Stimulated activated naive B cell treated with anti-CD40 and anti-IgM and Interleukin-4, amounts not matched to agents 10 μg/mL and 1 μg/mL and 100 μg/mL, for 72 hours (primary cell): ENCODE data around the gene KIRREL3.
A peak's percentile ranks its signal among the peaks of the same experiment; 100 is the strongest.

Experiments
- ATAC-seq, 2 donors: fragments of 150-1000 bp; cut with Tn5 transposase; replicated peaks; 2 replicates each; pipeline ENCODE4 v1.10.0; 2021; ENCODE audit warnings: moderate library complexity in 1 of 2
- DNase-seq: peaks from one replicate; pipeline ENCODE4 v3.0.0; 2021
- H3K27ac Mint-ChIP-seq: one replicate; pipeline ENCODE4 v1.8.0; 2022; ENCODE audit warnings: mild to moderate bottlenecking, mixed read lengths
- H3K27me3 Mint-ChIP-seq, 2 donors: one replicate each; pipeline ENCODE4 v1.8.0; 2022; ENCODE audit warnings: mixed read lengths in 2 of 2
- H3K36me3 Mint-ChIP-seq, 2 donors: one replicate each; pipeline ENCODE4 v1.8.0; 2022; ENCODE audit warnings: mixed read lengths in 2 of 2, mild to moderate bottlenecking in 1 of 2
- H3K4me1 Mint-ChIP-seq, 2 donors: one replicate each; pipeline ENCODE4 v1.8.0; 2022; ENCODE audit warnings: mixed read lengths in 2 of 2, mild to moderate bottlenecking in 1 of 2
- H3K4me3 Mint-ChIP-seq, 2 donors: one replicate each; pipeline ENCODE4 v1.8.0; 2022; ENCODE audit warnings: mild to moderate bottlenecking in 2 of 2, mixed read lengths in 2 of 2, moderate library complexity in 1 of 2
- H3K9me3 Mint-ChIP-seq, 2 donors: one replicate each; pipeline ENCODE4 v1.8.0; 2022; ENCODE audit warnings: mixed read lengths in 2 of 2, mild to moderate bottlenecking in 1 of 2

KIRREL3 gene

GRCh38 chr11:126607776-126608541 is 392.6 kb downstream of the KIRREL3 start:
- peaks cover 17 to 20% of the 10 kb centered on the region in 2 donors for H3K27me3 Mint-ChIP-seq
- H3K27ac Mint-ChIP-seq: no peak overlapping the region
- ATAC-seq (no peak), DNase-seq (no peak)
- peaks cover 0 to 2% of the 10 kb centered on the region in 2 donors for H3K4me1 Mint-ChIP-seq
- H3K36me3 Mint-ChIP-seq: no peaks in the 10 kb centered on the region
- H3K4me3 Mint-ChIP-seq: no peak overlapping the region
- H3K9me3 Mint-ChIP-seq: peaks cover 0 to 2% of the 10 kb centered on the region in 2 donors

- Mint-ChIP-seq H3K27me3 (peaks cover 17 to 23% of the 10 kb centered on the region in 2 donors), H3K9me3 (peaks cover 0 to 2% of the 10 kb centered on the region in 2 donors), H3K4me1 (peaks cover 0 to 2% of the 10 kb centered on the region in 2 donors), H3K27ac (no peak overlapping the region), H3K36me3 (no peaks in the 10 kb centered on the region), H3K4me3 (no peak overlapping the region)
- DNase-seq (no peak), ATAC-seq (peak; percentile 41 to 53)
Observed at GRCh38 chr11:126607374-126607773, 393.2 kb downstream of the KIRREL3 start.

DNA sequence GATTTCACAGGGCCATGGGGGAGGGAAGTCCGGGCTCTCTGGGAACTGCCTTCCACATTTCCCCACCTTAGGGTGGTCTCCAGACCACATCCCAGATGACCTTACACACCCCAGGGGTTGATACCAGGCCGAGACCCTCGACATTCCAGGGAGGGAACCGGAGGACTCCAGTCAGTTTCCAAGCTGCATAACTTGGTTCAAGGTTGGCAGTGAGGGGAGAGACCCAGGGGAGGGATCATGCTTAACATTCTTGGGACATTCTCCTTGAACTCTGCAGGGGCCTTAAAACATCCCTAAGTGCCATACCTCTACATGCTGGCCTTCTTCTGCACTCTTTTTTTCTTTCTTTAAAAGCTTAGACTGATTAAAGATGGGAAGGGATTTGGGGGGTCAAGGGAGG is 394.1 kb downstream of the KIRREL3 start:
- H3K4me3 Mint-ChIP-seq: no peak overlapping the region
- DNase-seq (no peak), ATAC-seq (no peak)
- H3K27ac Mint-ChIP-seq: no peak overlapping the region
- H3K4me1 Mint-ChIP-seq: peaks cover 0 to 2% of the 10 kb centered on the region in 2 donors
- H3K27me3 Mint-ChIP-seq: peaks cover 21 to 28% of the 10 kb centered on the region in 2 donors
- H3K9me3 Mint-ChIP-seq: no peaks in the 10 kb centered on the region
- no peaks in the 10 kb centered on the region for H3K36me3 Mint-ChIP-seq

- Mint-ChIP-seq H3K4me3 (no peak overlapping the region), H3K27me3 (peaks cover 35 to 37% of the 10 kb centered on the region in 2 donors), H3K9me3 (no peaks in the 10 kb centered on the region), H3K36me3 (no peaks in the 10 kb centered on the region), H3K4me1 (peaks cover 0 to 2% of the 10 kb centered on the region in 2 donors), H3K27ac (no peak overlapping the region)
- DNase-seq: no peak
- ATAC-seq: no peak
Observed at GRCh38 chr11:126604461-126604860, 396.1 kb downstream of the KIRREL3 start.

GRCh38 chr11:126603486-126603885 is 397.1 kb downstream of the KIRREL3 start:
- ATAC-seq: no peak
- peaks cover 0 to 2% of the 10 kb centered on the region in 2 donors for H3K9me3 Mint-ChIP-seq
- no peak overlapping the region for H3K4me3 Mint-ChIP-seq
- DNase-seq: no peak
- peaks cover 33 to 35% of the 10 kb centered on the region in 2 donors for H3K27me3 Mint-ChIP-seq
- no peak overlapping the region for H3K27ac Mint-ChIP-seq
- no peaks in the 10 kb centered on the region for H3K36me3 Mint-ChIP-seq
- H3K4me1 Mint-ChIP-seq: peaks cover 0 to 2% of the 10 kb centered on the region in 2 donors

DNA sequence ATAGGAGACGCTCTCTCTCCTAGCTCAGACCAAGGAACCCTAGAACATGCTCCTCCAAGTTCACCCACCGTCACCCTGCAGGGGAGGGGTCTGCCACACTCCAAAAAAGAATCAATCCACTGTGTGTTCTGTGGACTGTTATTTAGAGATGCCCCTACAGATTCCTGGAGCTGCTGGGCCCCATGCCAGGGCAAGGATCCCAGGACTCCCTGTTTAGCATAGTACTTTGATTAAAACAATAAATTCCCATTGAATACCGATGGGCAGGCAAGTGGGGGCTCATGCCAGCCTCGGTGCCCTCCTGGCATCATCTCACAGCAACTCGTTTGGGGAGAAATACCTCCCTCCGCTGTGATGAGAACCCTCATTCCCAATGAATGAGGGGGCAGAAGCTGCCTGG is 397.6 kb downstream of the KIRREL3 start:
- DNase-seq: no peak
- Mint-ChIP-seq H3K27ac (no peak overlapping the region), H3K4me1 (peaks cover 0 to 2% of the 10 kb centered on the region in 2 donors), H3K4me3 (no peak overlapping the region), H3K9me3 (peaks cover 0 to 2% of the 10 kb centered on the region in 2 donors), H3K36me3 (no peaks in the 10 kb centered on the region), H3K27me3 (peaks cover 32 to 36% of the 10 kb centered on the region in 2 donors)
- ATAC-seq: no peak

- peaks cover 32 to 40% of the 10 kb centered on the region in 2 donors for H3K27me3 Mint-ChIP-seq
- DNase-seq: no peak
- no peak overlapping the region for H3K4me3 Mint-ChIP-seq
- peaks cover 0 to 2% of the 10 kb centered on the region in 2 donors for H3K4me1 Mint-ChIP-seq
- no peaks in the 10 kb centered on the region for H3K36me3 Mint-ChIP-seq
- no peak overlapping the region for H3K27ac Mint-ChIP-seq
- H3K9me3 Mint-ChIP-seq: peaks cover 0 to 4% of the 10 kb centered on the region in 2 donors
- no peak for ATAC-seq
Observed at GRCh38 chr11:126602349-126602940, 398.1 kb downstream of the KIRREL3 start.

DNA sequence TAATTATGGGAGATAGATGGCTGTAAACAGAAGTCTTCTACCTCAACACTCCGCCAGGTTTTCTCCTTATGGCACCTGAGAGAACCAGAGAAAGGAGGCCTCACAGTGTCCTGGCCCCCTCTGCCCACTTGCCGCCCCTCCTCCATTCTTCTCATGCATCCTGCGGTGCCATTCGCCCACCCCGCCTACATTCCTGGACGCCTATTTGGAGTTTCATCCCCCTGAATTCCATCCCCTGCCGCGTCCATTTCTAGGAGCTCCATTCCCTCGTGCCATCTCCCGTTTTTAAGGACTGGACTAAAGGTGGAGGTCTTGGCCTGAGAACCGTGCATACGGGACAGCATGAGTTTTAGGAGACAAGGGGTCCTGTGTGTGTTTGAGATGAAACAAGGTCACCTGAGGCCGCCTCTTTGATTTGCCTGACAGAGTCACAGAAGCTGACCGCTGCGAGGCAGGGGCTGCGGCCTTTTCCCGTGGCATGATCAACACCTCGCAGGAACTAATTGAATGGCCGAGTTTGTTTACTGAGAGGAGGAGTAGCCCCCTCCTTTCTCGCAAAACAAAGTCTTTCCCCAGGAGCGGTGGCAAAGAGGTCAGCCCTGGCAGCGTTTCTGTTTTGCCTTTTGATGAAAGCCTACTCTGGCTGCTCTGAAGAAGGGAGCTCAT is 398.9 kb downstream of the KIRREL3 start:
- no peaks in the 10 kb centered on the region for H3K36me3 Mint-ChIP-seq
- peaks cover 0 to 4% of the 10 kb centered on the region in 2 donors for H3K9me3 Mint-ChIP-seq
- ATAC-seq (no peak), DNase-seq (no peak)
- H3K4me3 Mint-ChIP-seq: no peak overlapping the region
- H3K4me1 Mint-ChIP-seq: no peaks in the 10 kb centered on the region
- no peak overlapping the region for H3K27ac Mint-ChIP-seq
- peaks cover 26 to 32% of the 10 kb centered on the region in 2 donors for H3K27me3 Mint-ChIP-seq

DNA sequence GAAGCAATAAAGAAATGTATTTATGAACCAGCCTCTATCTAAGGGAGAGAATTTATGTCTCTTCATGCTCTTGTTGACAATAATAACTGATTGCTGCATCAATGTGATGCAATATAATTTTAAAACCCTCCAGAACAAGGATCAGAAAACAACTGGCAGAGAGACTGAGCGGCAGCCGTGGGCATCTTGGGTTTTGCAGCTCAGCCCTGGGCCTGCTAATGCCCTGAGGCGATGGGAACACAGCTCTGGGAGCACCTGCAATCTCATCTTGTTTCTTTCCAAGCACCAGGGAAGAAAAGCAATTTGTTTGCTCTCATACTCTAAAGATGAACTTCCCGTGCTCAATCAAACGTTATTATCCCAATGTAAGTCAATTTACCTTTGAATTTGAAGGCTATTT is 399.4 kb downstream of the KIRREL3 start:
- Mint-ChIP-seq H3K27me3 (peaks cover 26 to 31% of the 10 kb centered on the region in 2 donors), H3K27ac (no peak overlapping the region), H3K4me3 (no peak overlapping the region), H3K4me1 (no peaks in the 10 kb centered on the region), H3K36me3 (no peaks in the 10 kb centered on the region), H3K9me3 (peaks cover 0 to 4% of the 10 kb centered on the region in 2 donors)
- DNase-seq (no peak), ATAC-seq (no peak)

GRCh38 chr11:126599217-126599897 is 401.2 kb downstream of the KIRREL3 start:
- no peak for DNase-seq
- Mint-ChIP-seq H3K36me3 (no peaks in the 10 kb centered on the region), H3K9me3 (peaks cover 0 to 4% of the 10 kb centered on the region in 2 donors), H3K4me3 (no peak overlapping the region), H3K4me1 (no peaks in the 10 kb centered on the region), H3K27ac (no peak overlapping the region), H3K27me3 (peaks cover 21 to 23% of the 10 kb centered on the region in 2 donors)
- no peak for ATAC-seq

DNA sequence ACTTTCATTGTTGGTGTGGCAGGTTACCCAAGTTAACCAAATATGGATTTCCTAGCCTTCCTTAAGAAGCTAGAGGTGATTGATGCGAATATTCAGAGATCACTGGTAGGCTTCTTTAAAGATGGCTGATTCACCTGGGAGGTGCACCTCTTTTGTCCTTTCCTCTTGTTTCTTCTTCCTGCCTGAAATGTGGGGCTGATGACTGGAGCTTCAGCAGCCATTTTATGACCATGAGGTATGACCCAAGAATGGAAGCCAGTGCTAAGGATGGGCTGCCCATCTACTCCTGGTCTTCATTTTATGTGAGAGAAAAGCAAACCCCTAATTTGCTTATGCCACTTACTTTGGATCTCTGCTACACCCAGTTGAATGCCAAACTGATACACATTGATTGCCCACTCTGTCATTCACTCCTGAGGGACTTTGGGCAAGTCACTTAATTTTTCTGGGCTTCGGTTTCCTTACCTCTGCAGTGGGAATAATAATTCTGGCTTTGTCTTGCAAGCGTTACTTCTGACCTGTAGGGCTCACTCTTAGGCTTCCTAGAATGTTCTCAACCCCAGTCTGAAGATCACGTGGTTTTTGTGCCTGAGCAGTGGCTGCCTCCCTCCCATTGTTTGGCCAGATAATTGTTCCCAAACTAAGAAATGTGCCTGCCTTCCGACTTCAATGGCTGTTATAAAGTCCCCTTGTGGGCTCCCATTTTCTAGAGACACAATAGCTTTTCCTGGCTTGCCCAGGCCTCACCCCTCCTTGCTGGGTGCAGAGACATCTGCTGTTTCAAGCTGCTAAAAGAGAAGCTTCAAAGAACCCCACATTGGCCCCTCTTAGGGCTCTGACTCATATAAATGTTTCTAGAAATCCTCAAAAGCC is 402.0 kb downstream of the KIRREL3 start:
- Mint-ChIP-seq H3K36me3 (no peaks in the 10 kb centered on the region), H3K27ac (no peak overlapping the region), H3K27me3 (peaks cover 17 to 23% of the 10 kb centered on the region in 2 donors), H3K9me3 (peaks cover 0 to 4% of the 10 kb centered on the region in 2 donors), H3K4me3 (no peak overlapping the region), H3K4me1 (no peaks in the 10 kb centered on the region)
- DNase-seq (no peak), ATAC-seq (no peak)

GRCh38 chr11:126597041-126597440 is 403.5 kb downstream of the KIRREL3 start:
- peaks cover 0 to 4% of the 10 kb centered on the region in 2 donors for H3K9me3 Mint-ChIP-seq
- DNase-seq: no peak
- no peak overlapping the region for H3K27ac Mint-ChIP-seq
- H3K36me3 Mint-ChIP-seq: no peaks in the 10 kb centered on the region
- no peak overlapping the region for H3K4me3 Mint-ChIP-seq
- ATAC-seq: no peak
- peaks cover 12 to 23% of the 10 kb centered on the region in 2 donors for H3K27me3 Mint-ChIP-seq
- H3K4me1 Mint-ChIP-seq: no peaks in the 10 kb centered on the region

DNA sequence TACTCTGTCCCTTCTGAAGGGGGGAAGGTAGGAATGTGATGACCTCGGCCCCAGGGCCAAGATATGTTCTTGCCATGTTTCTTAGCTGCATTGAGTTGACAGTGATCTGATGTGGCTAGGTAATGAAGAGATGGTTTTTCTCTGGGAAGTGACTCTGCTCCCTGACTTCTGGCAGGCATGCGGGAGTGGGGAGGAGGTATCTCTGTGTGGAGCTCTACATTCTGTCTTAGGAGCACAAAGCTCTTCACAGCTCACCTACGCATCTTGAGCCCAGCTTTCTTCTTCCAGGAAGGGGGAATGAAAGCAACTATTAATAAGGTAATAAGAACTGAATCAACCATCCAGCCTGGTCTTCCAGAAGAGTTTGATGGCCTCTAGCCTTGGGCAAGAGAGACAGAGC is 404.1 kb downstream of the KIRREL3 start:
- ATAC-seq (no peak), DNase-seq (no peak)
- Mint-ChIP-seq H3K27me3 (peaks cover 9 to 19% of the 10 kb centered on the region in 2 donors), H3K4me1 (no peaks in the 10 kb centered on the region), H3K9me3 (peaks cover 0 to 4% of the 10 kb centered on the region in 2 donors), H3K4me3 (no peak overlapping the region), H3K27ac (no peak overlapping the region), H3K36me3 (no peaks in the 10 kb centered on the region)
